A673 (cell line): ENCODE results near the gene MORN4.

Experiments used
- EZH2 ChIP-seq: fragments of 200-600 bp; sonication (generic); IDR thresholded peaks from 2 replicates; pipeline ENCODE4 v1.6.1; 2017; ENCODE audit warnings: borderline replicate concordance, low read depth, mild to moderate bottlenecking, mixed read lengths, antibody characterized with exemption, low read length; ENCODE audit not compliant: poor library complexity, severe bottlenecking
- TF ChIP-seq, protein P1 (sequence below): fragments of 300-800, 200-600 bp; sonication (generic); conservative IDR thresholded peaks from 2 replicates; pipeline ENCODE4 v1.5.1; 2017; ENCODE audit warnings: low read depth, mild to moderate bottlenecking, antibody characterized with exemption, low read length, moderate library complexity, mixed read lengths

DNA sequence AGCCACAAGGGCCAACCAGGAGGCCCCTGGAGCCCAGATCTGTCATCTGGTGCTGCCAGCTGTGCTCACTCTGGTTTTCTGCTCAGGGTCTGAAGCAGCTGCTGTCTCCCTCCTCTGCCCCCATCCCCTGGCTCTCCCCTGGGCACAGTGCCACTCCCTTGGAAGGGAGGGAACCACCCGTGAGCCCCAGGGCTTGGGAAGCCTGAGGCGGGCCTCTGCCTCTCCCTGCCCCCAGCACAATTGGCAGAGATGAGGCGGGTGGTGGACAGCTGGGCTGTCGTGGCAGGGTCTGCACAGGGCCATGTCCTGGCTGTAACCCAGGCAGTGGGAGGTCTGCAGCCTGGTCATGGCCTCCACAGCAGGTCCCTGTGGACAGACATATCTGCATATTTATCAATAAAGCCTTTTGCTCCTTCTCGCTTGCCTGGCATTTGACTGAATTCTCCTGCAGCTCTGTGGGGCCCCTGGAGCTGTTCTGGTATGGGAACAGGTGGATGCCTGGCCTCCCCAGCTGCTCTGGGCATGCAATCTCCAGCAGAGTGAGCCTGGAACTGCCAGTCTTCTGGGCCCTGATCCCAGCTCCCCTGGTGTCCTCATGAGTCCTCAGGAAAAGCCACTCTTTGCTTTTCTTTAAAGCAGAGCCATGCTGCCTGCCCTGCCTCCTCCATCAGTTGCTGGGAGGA lies 62.4 kb downstream of the MORN4 start:
- TF ChIP-seq, protein P1, sequence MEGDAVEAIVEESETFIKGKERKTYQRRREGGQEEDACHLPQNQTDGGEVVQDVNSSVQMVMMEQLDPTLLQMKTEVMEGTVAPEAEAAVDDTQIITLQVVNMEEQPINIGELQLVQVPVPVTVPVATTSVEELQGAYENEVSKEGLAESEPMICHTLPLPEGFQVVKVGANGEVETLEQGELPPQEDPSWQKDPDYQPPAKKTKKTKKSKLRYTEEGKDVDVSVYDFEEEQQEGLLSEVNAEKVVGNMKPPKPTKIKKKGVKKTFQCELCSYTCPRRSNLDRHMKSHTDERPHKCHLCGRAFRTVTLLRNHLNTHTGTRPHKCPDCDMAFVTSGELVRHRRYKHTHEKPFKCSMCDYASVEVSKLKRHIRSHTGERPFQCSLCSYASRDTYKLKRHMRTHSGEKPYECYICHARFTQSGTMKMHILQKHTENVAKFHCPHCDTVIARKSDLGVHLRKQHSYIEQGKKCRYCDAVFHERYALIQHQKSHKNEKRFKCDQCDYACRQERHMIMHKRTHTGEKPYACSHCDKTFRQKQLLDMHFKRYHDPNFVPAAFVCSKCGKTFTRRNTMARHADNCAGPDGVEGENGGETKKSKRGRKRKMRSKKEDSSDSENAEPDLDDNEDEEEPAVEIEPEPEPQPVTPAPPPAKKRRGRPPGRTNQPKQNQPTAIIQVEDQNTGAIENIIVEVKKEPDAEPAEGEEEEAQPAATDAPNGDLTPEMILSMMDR: no peak
- TF ChIP-seq EZH2: no peak
